GM12878 (cell line): Measurements from ENCODE around the gene MAML2. TPM values are rescaled to one million over a fixed set of nuclear protein-coding genes. Genes with fewer than 3 reads are reported as not detected.

ENCODE experiments used
- ATAC-seq: fragments of 200-7000 bp; cut with Tn5 transposase; 3 replicates; pipeline ENCODE4 v1.9.1; 2020; ENCODE audit warnings: mild to moderate bottlenecking, moderate library complexity
- BruUV-seq: library from RNA; stranded (reverse); fragments of 400-500 nt; replicated peaks from 2 replicates; lab custom pipeline; 2021; lab: Mats Ljungman, UMichigan
- CTCF ChIA-PET: fragments of 300-600 bp; sonication (Branson Sonifier 250); formaldehyde crosslinking; extraction: SDS; loops from one replicate; lab custom pipeline; 2021; ENCODE audit warnings: inconsistent platforms; lab: Yijun Ruan, JAX
- POLR2A ChIA-PET: fragments of 350-600 bp; formaldehyde crosslinking; extraction: SDS; loops from one replicate; lab custom pipeline; 2021; ENCODE audit warnings: inconsistent platforms; lab: Charles Lee
- RAD21 ChIA-PET: fragments of 300-600 bp; sonication (Branson Sonifier 250); formaldehyde crosslinking; loops from one replicate; lab custom pipeline; 2023; ENCODE audit warnings: antibody characterized with exemption; ENCODE audit not compliant: unreplicated experiment; lab: Charles Lee
- SMC1A ChIA-PET: fragments of 300-600 bp; sonication (Branson Sonifier 250); formaldehyde crosslinking; loops from one replicate; lab custom pipeline; 2023; ENCODE audit not compliant: unreplicated experiment, uncharacterized antibody; lab: Charles Lee
- DNase-seq: peaks from one replicate; pipeline ENCODE4 v3.0.0-alpha.2; 2011; ENCODE audit warnings: low read depth, low spot score
- FAIRE-seq: peaks from 3 replicates; lab custom pipeline; 2011; peaks lifted over from hg19 to GRCh38; lab: Jason Lieb, UNC
- H2AFZ ChIP-seq: 2 replicates; pipeline ENCODE4 v1.6.0; 2011; ENCODE audit warnings: low read depth, low read length, control low read depth; ENCODE audit not compliant: control insufficient read depth
- H3K27ac ChIP-seq: 2 replicates; pipeline ENCODE4 v1.5.1; 2011; ENCODE audit warnings: control low read depth; ENCODE audit not compliant: control insufficient read depth, insufficient read depth
- H3K27me3 ChIP-seq, 2 experiments: replicated peaks in 1 of 2; 2 replicates each; pipeline versions ENCODE4 v1.6.0 to v1.6.1; 2011; ENCODE audit warnings: low read length in 1 of 2; ENCODE audit not compliant: control insufficient read depth in 2 of 2, insufficient read depth in 2 of 2
- H3K36me3 ChIP-seq, 2 experiments: 2 replicates each; pipeline ENCODE4 v1.5.1; 2011; ENCODE audit warnings: low read length in 1 of 2; ENCODE audit not compliant: control insufficient read depth in 2 of 2, insufficient read depth in 2 of 2
- H3K4me1 ChIP-seq: 2 replicates; pipeline ENCODE4 v1.6.1; 2011; ENCODE audit warnings: mild to moderate bottlenecking, low read length, moderate library complexity, mixed read lengths; ENCODE audit not compliant: control insufficient read depth, insufficient read depth
- H3K4me2 ChIP-seq: 2 replicates; pipeline ENCODE4 v1.6.0; 2011; ENCODE audit warnings: control low read depth; ENCODE audit not compliant: control insufficient read depth, insufficient read depth
- H3K4me3 ChIP-seq: fragments of 200-600 bp; sonication (generic); 2 replicates; pipeline ENCODE4 v1.5.1; 2016
- H3K79me2 ChIP-seq: 2 replicates; pipeline ENCODE4 v1.6.0; 2011; ENCODE audit warnings: low read length; ENCODE audit not compliant: control insufficient read depth, insufficient read depth
- H3K9ac ChIP-seq: 2 replicates; pipeline ENCODE4 v1.8.0; 2011; ENCODE audit warnings: low read length, control low read depth, mixed read lengths; ENCODE audit not compliant: control insufficient read depth, insufficient read depth
- H3K9me3 ChIP-seq: replicated peaks from 3 replicates; pipeline ENCODE4 v1.5.1; 2011; ENCODE audit warnings: mild to moderate bottlenecking, low read length; ENCODE audit not compliant: control insufficient read depth, insufficient read depth
- H4K20me1 ChIP-seq: 2 replicates; pipeline ENCODE4 v1.6.0; 2011; ENCODE audit not compliant: control insufficient read depth, insufficient read depth
- ASH2L ChIP-seq: fragments of 300-600, 200-600 bp; sonication (generic); IDR thresholded peaks from 2 replicates; pipeline ENCODE4 v1.6.1; 2017; ENCODE audit warnings: low read depth, mild to moderate bottlenecking, borderline replicate concordance
- ATF7 ChIP-seq: fragments of 450-650 bp; IDR thresholded peaks from 2 replicates; pipeline ENCODE4 v1.6.1; 2016; ENCODE audit warnings: low read depth, mild to moderate bottlenecking
- BHLHE40 ChIP-seq, 2 experiments: fragments of 450-650 bp in 1 of 2; IDR thresholded peaks; 2 replicates each; pipeline ENCODE4 v1.6.1; 2011 to 2017; ENCODE audit warnings: low read depth in 2 of 2, borderline replicate concordance in 1 of 2, improper control_type of control experiment in 1 of 2, low read length in 1 of 2, mild to moderate bottlenecking in 1 of 2
- CREB1 ChIP-seq: IDR thresholded peaks from 2 replicates; pipeline ENCODE4 v1.6.1; 2012; ENCODE audit warnings: low read depth, mild to moderate bottlenecking, inconsistent platforms
- DPF2 ChIP-seq: fragments of 450-650 bp; IDR thresholded peaks from 2 replicates; pipeline ENCODE4 v1.6.1; 2017; ENCODE audit warnings: mild to moderate bottlenecking
- EED ChIP-seq: sonication (generic); IDR thresholded peaks from 2 replicates; pipeline ENCODE4 v1.6.1; 2016; ENCODE audit warnings: antibody characterized with exemption, low read depth
- EZH2 ChIP-seq: IDR thresholded peaks from 2 replicates; pipeline ENCODE4 v1.6.1; 2012; ENCODE audit warnings: low read depth, mild to moderate bottlenecking, control low read depth, inconsistent platforms, low read length, borderline replicate concordance; ENCODE audit not compliant: control insufficient read depth
- MYC ChIP-seq: IDR thresholded peaks from 2 replicates; pipeline ENCODE4 v1.6.1; 2011; ENCODE audit warnings: mild to moderate bottlenecking, low read length, moderate library complexity, inconsistent platforms; ENCODE audit not compliant: insufficient read depth, insufficient replicate concordance, insufficient read length, severe bottlenecking
- NFIC ChIP-seq: IDR thresholded peaks from 2 replicates; pipeline ENCODE4 v1.6.1; 2012; ENCODE audit warnings: low read depth, mild to moderate bottlenecking, inconsistent platforms, low read length, moderate library complexity
- PAX8 ChIP-seq: fragments of 450-650 bp; IDR thresholded peaks from 2 replicates; pipeline ENCODE4 v1.6.1; 2017; ENCODE audit warnings: mild to moderate bottlenecking, moderate library complexity
- SRF ChIP-seq, 2 experiments: IDR thresholded peaks; 2 replicates each; pipeline ENCODE4 v1.6.1; 2011; ENCODE audit warnings: low read depth in 2 of 2, low read length in 2 of 2, mild to moderate bottlenecking in 1 of 2, moderate library complexity in 1 of 2
- WRNIP1 ChIP-seq: IDR thresholded peaks from 2 replicates; pipeline ENCODE4 v1.6.1; 2011; ENCODE audit warnings: low read depth, low read length, improper control_type of control experiment, borderline replicate concordance
- ZNF24 ChIP-seq: fragments of 450-650 bp; IDR thresholded peaks from 2 replicates; pipeline ENCODE4 v1.6.1; 2017; ENCODE audit warnings: antibody characterized with exemption, mild to moderate bottlenecking
- ZNF384 ChIP-seq: IDR thresholded peaks from 2 replicates; pipeline ENCODE4 v1.6.1; 2012; ENCODE audit warnings: low read depth, mild to moderate bottlenecking, low read length, improper control_type of control experiment, borderline replicate concordance
- ZSCAN29 ChIP-seq: fragments of 450-650 bp; IDR thresholded peaks from 2 replicates; pipeline ENCODE4 v1.6.1; 2017; ENCODE audit warnings: mild to moderate bottlenecking, moderate library complexity
- whole genome bisulfite sequencing: methylation state at CpG from one replicate; pipeline ENCODE4 v1.1.6; 2016; ENCODE audit warnings: low lambda C conversion rate; ENCODE audit not compliant: insufficient replicate concordance, insufficient coverage; ENCODE audit errors: missing lambda C conversion rate; 5-methylcytosine and 5-hydroxymethylcytosine counted together
- in situ Hi-C: fragments of 300-500 bp; cut with MboI; formaldehyde crosslinking; loops from 9 replicates; pipeline ENCODE4 v1.14.3; 2018; ENCODE audit warnings: mixed read lengths
- intact Hi-C: fragments of 100-400 bp; cut with micrococcal nuclease; formaldehyde crosslinking; loops from one replicate; pipeline ENCODE4 v1.14.2; 2022; ENCODE audit not compliant: unreplicated experiment
- polyA plus RNA-seq, 11 experiments: library from polyadenylated mRNA; depleted of rRNA in 4 of 11; unstranded in 6 of 11; stranded (reverse) in 5 of 11; fragments of >200 nt; fragmentation: Nextera tagmentation in 4 of 11; fragmentation: Illumina TruSeq in 1 of 11; extraction: Ambion mirVana in 4 of 11; extraction: Trizol in 1 of 11; gene quantifications; 1 replicate in 1 of 11; 2 replicates in 10 of 11; pipeline versions ENCODE4 v1.2.1 to v1.2.3, GENCODE V29; 2011 to 2016; ENCODE audit warnings: inconsistent platforms in 2 of 11, missing spikeins in 2 of 11, low read depth in 1 of 11
- total RNA-seq, 4 experiments: library from RNA; depleted of rRNA in 3 of 4; stranded (reverse); fragments of >200 nt in 3 of 4; fragmentation: Illumina TruSeq in 1 of 4; extraction: Trizol in 1 of 4; gene quantifications; 2 replicates each; pipeline versions ENCODE4 v1.2.1 to v1.2.3, GENCODE V29; 2013 to 2021
- TF ChIP-seq, protein P1 (sequence below): IDR thresholded peaks from 2 replicates; pipeline ENCODE4 v1.6.1; 2011; ENCODE audit warnings: low read depth, low read length, improper control_type of control experiment, borderline replicate concordance

Gene MAML2
- total and polyA plus RNA-seq, 10 of the 15 experiments (the other 5 are each of a cell fraction or from before 2014, with no cell fraction given) = 2.5 to 15.1 (median 12.0) TPM

DNA sequence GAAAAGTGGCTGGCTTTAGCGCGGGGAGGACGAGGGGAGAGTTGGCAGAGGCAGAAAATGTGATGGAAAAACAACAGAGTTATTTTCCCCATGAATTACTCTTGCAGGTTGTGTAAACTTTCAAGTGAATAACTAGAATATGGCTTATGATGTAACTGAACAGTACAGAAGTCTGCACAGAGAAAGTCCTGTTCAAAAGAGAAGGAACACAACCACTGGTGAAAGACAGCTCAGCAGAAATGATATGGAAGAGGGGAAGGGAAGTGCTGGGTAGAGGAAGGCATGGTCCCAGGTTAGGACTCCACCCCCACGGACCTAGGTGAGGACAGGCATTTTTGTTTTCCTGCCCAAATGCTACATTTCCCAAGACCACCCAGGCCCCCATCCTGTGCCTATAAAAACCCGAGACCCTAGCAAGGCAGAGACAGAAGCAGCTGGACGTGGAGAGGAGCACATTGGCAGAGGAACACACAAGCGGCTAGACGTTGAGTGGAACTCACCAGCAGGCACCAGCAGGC, 77.7 kb downstream of the MAML2 start:
- Histone ChIP-seq H3K36me3 (no peaks in the 10 kb centered on the region), H4K20me1 (no peaks in the 10 kb centered on the region), H3K9me3 (no peaks in the 10 kb centered on the region; the same call in 1 of the 3 replicates), H3K4me2 (no peak overlapping the region), H3K27me3 (no peaks in the 10 kb centered on the region), H2AFZ (no peak overlapping the region), H3K4me1 (peaks cover 18% of the 10 kb centered on the region), H3K79me2 (peaks cover 39% of the 10 kb centered on the region), H3K9ac (no peak overlapping the region), H3K27ac (no peak overlapping the region), H3K4me3 (no peak overlapping the region)
- no peak for FAIRE-seq
- in situ Hi-C loops = no loop called here
- no peak for ATAC-seq
- RAD21 ChIA-PET = interaction anchor here (3.2 to 4.4 kb wide), 2 partner anchors 72 to 77 kb away, joined by 27 to 55 read pairs; partner anchors contain the start of gene MAML2
- SMC1A ChIA-PET = interaction anchor here (0.7 to 6.1 kb wide), 12 partner anchors 10 to 214 kb away, joined by 3 to 57 read pairs (median 4); partner anchors contain the start of gene MAML2
- BruUV-seq = no TSS peak
- CTCF ChIA-PET = interaction anchor here (0.8 to 1.4 kb wide), 4 partner anchors 9 to 37 kb away, joined by 3 to 5 read pairs (median 3); no protein-coding TSS in a partner anchor
- no peak for DNase-seq
- 92% methylated on average over 8 of the region's 8 CpGs for WGBS
- no peak for TF ChIP-seq NFIC
- TF ChIP-seq ZSCAN29 = no peak
- TF ChIP-seq CREB1 = no peak
- TF ChIP-seq WRNIP1 = no peak
- no peak for TF ChIP-seq EED
- no peak for TF ChIP-seq MYC
- no peak for TF ChIP-seq BHLHE40 (IDR thresholded peaks at IDR 0.05; ENCODE audit: borderline replicate concordance in 1 of 2, low read depth in 2 of 2, low read length in 1 of 2)
- TF ChIP-seq, protein P1, sequence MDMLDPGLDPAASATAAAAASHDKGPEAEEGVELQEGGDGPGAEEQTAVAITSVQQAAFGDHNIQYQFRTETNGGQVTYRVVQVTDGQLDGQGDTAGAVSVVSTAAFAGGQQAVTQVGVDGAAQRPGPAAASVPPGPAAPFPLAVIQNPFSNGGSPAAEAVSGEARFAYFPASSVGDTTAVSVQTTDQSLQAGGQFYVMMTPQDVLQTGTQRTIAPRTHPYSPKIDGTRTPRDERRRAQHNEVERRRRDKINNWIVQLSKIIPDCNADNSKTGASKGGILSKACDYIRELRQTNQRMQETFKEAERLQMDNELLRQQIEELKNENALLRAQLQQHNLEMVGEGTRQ = no peak
- no peak for TF ChIP-seq ZNF24
- TF ChIP-seq ASH2L = no peak
- TF ChIP-seq SRF (IDR thresholded peaks at IDR 0.05; ENCODE audit: low read depth in 2 of 2, low read length in 2 of 2) = no peak
- no peak for TF ChIP-seq ZNF384
- no peak for TF ChIP-seq DPF2
- TF ChIP-seq ATF7 = no peak
- no peak for TF ChIP-seq PAX8
- TF ChIP-seq EZH2 = no peak
- intact Hi-C loops = loop anchor here (5.0 kb wide), 1 partner anchor 213 kb away; no protein-coding TSS in a partner anchor
- POLR2A ChIA-PET = interaction anchor here (0.5 to 0.7 kb wide), 2 partner anchors 12 to 13 kb away, joined by 3 read pairs; no protein-coding TSS in a partner anchor
